ENCODE data around the gene LDLRAD2. TPM values are rescaled to one million over a fixed set of nuclear protein-coding genes. Genes with fewer than 3 reads are reported as not detected.

LDLRAD2 gene
- total and polyA plus RNA-seq, 2 of the 8 experiments (the other 6 are each of a cell fraction or from before 2014, with no cell fraction given) = 0.48 to 0.74 TPM

DNA sequence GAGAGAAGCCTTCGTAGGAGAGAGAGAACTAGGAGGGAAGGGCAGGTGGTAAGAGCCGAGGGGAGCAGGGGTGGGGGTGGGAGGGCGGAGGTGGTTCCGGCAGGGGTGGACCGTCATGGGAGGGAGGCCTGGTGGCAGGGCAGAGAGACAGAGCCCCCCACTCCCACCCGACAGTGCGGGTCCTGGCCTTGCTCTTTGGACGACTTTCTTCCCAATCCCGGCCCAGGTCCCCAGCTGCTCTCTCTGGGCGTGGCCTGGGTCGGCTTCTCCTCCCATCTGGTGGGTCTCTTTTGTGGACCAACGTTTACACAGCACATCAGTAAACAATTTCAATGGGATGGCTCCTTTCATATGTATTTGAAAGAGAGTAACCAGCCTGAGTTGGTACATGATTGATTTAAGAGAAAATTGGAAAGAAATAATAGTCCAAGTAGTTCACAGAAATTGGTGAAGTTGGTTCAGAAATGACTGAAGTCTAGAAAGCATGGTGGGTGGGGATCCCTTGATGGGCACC lies 56.9 kb downstream of the LDLRAD2 start (continued):
- TF ChIP-seq CTBP2 (IDR thresholded peaks at IDR 0.05; ENCODE audit: borderline replicate concordance, insufficient read depth, insufficient read length, low read length) (no peak), POU5F1 (IDR thresholded peaks at IDR 0.05; ENCODE audit: low read depth, low read length) (no peak), NRF1 (IDR thresholded peaks at IDR 0.05; ENCODE audit: low read depth, low read length) (no peak), EGR1 (IDR thresholded peaks at IDR 0.05; ENCODE audit: borderline replicate concordance, low read depth, low read length) (no peak)

Data from H1 (cell line).